Smooth muscle cell (in vitro differentiated cells): ENCODE data around the gene AGPS. TPM values are rescaled to one million over a fixed set of nuclear protein-coding genes. Genes with fewer than 3 reads are reported as not detected.
"Not testable (repeated sequence)": the region's sequence is repeated elsewhere in the genome, so short reads cannot be mapped to it uniquely, and the experiment has no call there.

Experiments used
- DNase-seq: peaks from one replicate; lab custom pipeline; 2025; ENCODE audit not compliant: unreplicated experiment; lab: John Stamatoyannopoulos, UW
- H2AFZ ChIP-seq: fragments of 200-600 bp; sonication (generic); 2 replicates; pipeline ENCODE4 v1.6.0; 2016; ENCODE audit warnings: antibody characterized with exemption, low read depth, mild to moderate bottlenecking
- H3F3A ChIP-seq: fragments of 200-600 bp; sonication (generic); 2 replicates; pipeline ENCODE4 v1.6.0; 2017; ENCODE audit warnings: antibody characterized with exemption, low read depth
- H3K27ac ChIP-seq: fragments of 200-600 bp; sonication (generic); 2 replicates; pipeline ENCODE4 v1.5.1; 2016; ENCODE audit warnings: low read depth, mild to moderate bottlenecking
- H3K27me3 ChIP-seq: fragments of 200-600 bp; sonication (generic); 2 replicates; pipeline ENCODE4 v1.6.1; 2016; ENCODE audit warnings: low read depth, mild to moderate bottlenecking
- H3K36me3 ChIP-seq: fragments of 200-600 bp; sonication (generic); 2 replicates; pipeline ENCODE4 v1.5.1; 2016; ENCODE audit warnings: low read depth
- H3K4me1 ChIP-seq: fragments of 200-600 bp; sonication (generic); 2 replicates; pipeline ENCODE4 v1.5.1; 2016; ENCODE audit warnings: low read depth
- H3K4me2 ChIP-seq: fragments of 200-600 bp; sonication (generic); 2 replicates; pipeline ENCODE4 v1.6.0; 2016; ENCODE audit warnings: mild to moderate bottlenecking
- H3K4me3 ChIP-seq: fragments of 200-600 bp; sonication (generic); 2 replicates; pipeline ENCODE4 v1.5.1; 2016; ENCODE audit warnings: mild to moderate bottlenecking
- H3K79me2 ChIP-seq: fragments of 200-600 bp; sonication (generic); 2 replicates; pipeline ENCODE4 v1.6.0; 2016; ENCODE audit warnings: low read depth, mild to moderate bottlenecking
- H3K9ac ChIP-seq: fragments of 200-600 bp; sonication (generic); 2 replicates; pipeline ENCODE4 v1.6.0; 2016; ENCODE audit warnings: low read depth
- H3K9me3 ChIP-seq: fragments of 200-600 bp; sonication (generic); replicated peaks from 2 replicates; pipeline ENCODE4 v1.5.1; 2016; ENCODE audit warnings: low read depth
- H4K20me1 ChIP-seq: fragments of 200-600 bp; sonication (generic); 2 replicates; pipeline ENCODE4 v1.6.0; 2016; ENCODE audit warnings: low read depth
- CTCF ChIP-seq: fragments of 200-600 bp; sonication (generic); IDR thresholded peaks from 2 replicates; pipeline ENCODE4 v1.5.1; 2017; ENCODE audit warnings: borderline replicate concordance, mild to moderate bottlenecking, antibody characterized with exemption; ENCODE audit not compliant: insufficient read depth, poor library complexity, severe bottlenecking
- WGBS: methylation state at CpG from one replicate; pipeline ENCODE4 v1.1.7; 2016; ENCODE audit warnings: low lambda C conversion rate; 5-methylcytosine and 5-hydroxymethylcytosine counted together
- polyA plus RNA-seq: library from polyadenylated mRNA; unstranded; fragments of >200 nt; fragmentation: Nextera tagmentation; extraction: Ambion mirVana; gene quantifications from 2 replicates; pipeline ENCODE4 v1.2.1, GENCODE V29; 2016
- total RNA-seq: library from RNA; depleted of rRNA; stranded (reverse); fragments of >200 nt; gene quantifications from 2 replicates; pipeline ENCODE4 v1.2.3, GENCODE V29; 2014

AGPS gene
- total and polyA plus RNA-seq, 2 experiments from 2014 or later: 19.5 to 41.4 TPM

DNA sequence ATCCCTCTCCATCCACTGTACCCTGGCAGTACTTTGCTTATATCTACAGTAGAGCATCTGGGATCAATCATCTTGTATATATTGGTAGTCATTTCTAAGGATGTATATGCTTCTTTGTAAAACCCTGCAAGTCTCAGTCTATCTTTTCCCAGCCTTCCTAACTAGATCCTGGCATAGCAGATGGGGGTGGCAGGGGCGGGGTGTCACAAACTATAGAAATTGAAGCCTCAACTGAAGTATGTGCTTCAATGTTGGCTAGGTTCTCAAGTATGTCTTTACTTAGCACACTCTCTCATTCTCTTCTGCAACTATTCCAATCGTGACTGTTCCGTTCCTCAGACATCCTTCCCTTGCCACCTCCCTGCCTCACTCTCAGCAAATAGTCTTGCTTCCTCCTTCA, 30.1 kb upstream of the AGPS start:
- DNase-seq: no peak
- H3K27me3 ChIP-seq: no peaks in the 10 kb centered on the region
- H3F3A ChIP-seq: no peaks in the 10 kb centered on the region
- H3K9me3 ChIP-seq: no peaks in the 10 kb centered on the region
- no peak overlapping the region for H3K9ac ChIP-seq
- no peaks in the 10 kb centered on the region for H4K20me1 ChIP-seq
- no peak for TF ChIP-seq CTCF
- 90% methylated on average over 3 of the region's 3 CpGs for WGBS
- no peak overlapping the region for H3K27ac ChIP-seq
- H3K4me2 ChIP-seq: no peak overlapping the region
- H3K4me1 ChIP-seq: no peaks in the 10 kb centered on the region
- H3K79me2 ChIP-seq: no peaks in the 10 kb centered on the region
- H3K36me3 ChIP-seq: no peaks in the 10 kb centered on the region
- no peak overlapping the region for H3K4me3 ChIP-seq
- H2AFZ ChIP-seq: no peak overlapping the region

- 74% methylated on average over 7 of the region's 7 CpGs for WGBS
- Histone ChIP-seq H3K27me3 (no peaks in the 10 kb centered on the region), H3K4me1 (no peaks in the 10 kb centered on the region), H3K27ac (no peak overlapping the region), H4K20me1 (no peaks in the 10 kb centered on the region), H3F3A (no peaks in the 10 kb centered on the region), H3K4me3 (no peak overlapping the region), H3K36me3 (no peaks in the 10 kb centered on the region), H2AFZ (no peak overlapping the region), H3K4me2 (no peak overlapping the region), H3K9me3 (no peaks in the 10 kb centered on the region), H3K79me2 (no peaks in the 10 kb centered on the region), H3K9ac (no peak overlapping the region)
- no peak for DNase-seq
- TF ChIP-seq CTCF: no peak
These were observed 29.2 kb upstream of the AGPS start for GRCh38 chr2:177363332-177363731.

DNA sequence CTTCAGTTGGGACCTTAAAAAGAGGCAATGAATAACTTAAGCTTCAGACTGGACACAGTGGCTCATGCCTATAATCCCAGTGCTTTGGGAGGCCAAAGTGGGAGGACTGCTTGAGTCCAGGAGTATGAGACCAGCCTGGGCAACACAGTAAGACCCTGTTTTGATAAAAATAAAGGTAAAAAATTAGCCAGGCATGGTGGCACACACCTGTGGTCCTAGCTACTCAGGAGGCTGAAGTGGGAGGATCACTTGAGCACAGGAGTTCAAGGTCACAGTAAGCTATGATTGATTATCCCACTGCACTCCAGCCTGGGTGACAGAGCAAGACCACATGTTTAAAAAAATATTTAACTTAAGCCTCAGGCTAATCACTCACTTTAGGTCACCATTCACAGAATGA, 26.8 kb upstream of the AGPS start:
- not testable (repeated sequence) for DNase-seq, H3K4me2 ChIP-seq, H4K20me1 ChIP-seq, H3K4me1 ChIP-seq, H3F3A ChIP-seq, H3K27me3 ChIP-seq, H2AFZ ChIP-seq, H3K4me3 ChIP-seq, H3K79me2 ChIP-seq, H3K36me3 ChIP-seq, H3K9me3 ChIP-seq, H3K27ac ChIP-seq, H3K9ac ChIP-seq

- WGBS: 100% methylated on average over 1 of the region's 1 CpG
- not testable (repeated sequence) for H3K27ac ChIP-seq
These were observed 24.6 kb upstream of the AGPS start for GRCh38 chr2:177368023-177368422.

DNA sequence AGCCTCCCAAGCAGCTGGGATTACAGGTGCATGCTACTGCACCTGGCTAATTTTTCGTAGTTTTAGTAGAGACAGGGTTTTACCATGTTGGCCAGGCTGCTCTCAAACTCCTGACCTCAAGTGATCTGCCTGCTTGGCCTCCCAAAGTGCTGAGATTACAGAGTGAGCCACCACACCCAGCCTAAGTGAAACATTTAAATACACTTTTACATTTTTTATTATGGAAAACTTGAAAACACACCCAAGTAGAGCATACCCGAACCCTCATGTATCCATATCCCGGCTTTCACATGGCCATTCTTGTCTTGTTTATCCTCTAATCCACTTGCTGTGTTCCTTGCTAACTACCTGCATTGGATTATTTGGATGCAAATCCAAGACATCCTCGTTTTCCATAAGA, 13.2 kb upstream of the AGPS start:
- Histone ChIP-seq H4K20me1 (no peaks in the 10 kb centered on the region), H2AFZ (no peak overlapping the region), H3K4me1 (no peaks in the 10 kb centered on the region), H3K36me3 (no peaks in the 10 kb centered on the region), H3K4me3 (no peak overlapping the region), H3K79me2 (no peaks in the 10 kb centered on the region), H3K27me3 (no peaks in the 10 kb centered on the region), H3F3A (no peaks in the 10 kb centered on the region), H3K9ac (no peak overlapping the region), H3K27ac (no peak overlapping the region), H3K9me3 (no peaks in the 10 kb centered on the region), H3K4me2 (no peak overlapping the region)
- no peak for TF ChIP-seq CTCF
- DNase-seq: no peak
- 91% methylated on average over 4 of the region's 4 CpGs for WGBS

More at GRCh38 chr2:177368023-177368422, 24.6 kb upstream of the AGPS start:
- not testable (repeated sequence) for H3K79me2 ChIP-seq, DNase-seq, H3K9me3 ChIP-seq, H3K9ac ChIP-seq, H3F3A ChIP-seq, H3K36me3 ChIP-seq, H3K4me1 ChIP-seq, H3K27me3 ChIP-seq, H3K4me2 ChIP-seq, H4K20me1 ChIP-seq, H2AFZ ChIP-seq, H3K4me3 ChIP-seq
